Cardiac muscle cell (in vitro differentiated cells and primary cell): ENCODE data around the gene C1QL3. TPM values are rescaled to one million over a fixed set of nuclear protein-coding genes. Genes with fewer than 3 reads are reported as not detected.

Experiments
- DNase-seq, 2 donors: peaks; one replicate each; pipeline versions ENCODE4 v3.0.0 to v3.0.0-alpha.2; 2010 to 2017; ENCODE audit warnings: low read depth in 1 of 2, low spot score in 1 of 2
- H3K27ac ChIP-seq: fragments of 200-600 bp; sonication (generic); 2 replicates; pipeline ENCODE4 v1.5.1; 2016
- H3K27me3 ChIP-seq: fragments of 200-600 bp; sonication (generic); 2 replicates; pipeline ENCODE4 v1.6.0; 2016; ENCODE audit warnings: control low read depth
- H3K36me3 ChIP-seq: fragments of 200-600 bp; sonication (generic); 2 replicates; pipeline ENCODE4 v1.5.1; 2016; ENCODE audit warnings: control low read depth
- H3K4me1 ChIP-seq: fragments of 200-600 bp; sonication (generic); 2 replicates; pipeline ENCODE4 v1.8.1; 2017; ENCODE audit warnings: low read depth, mild to moderate bottlenecking, mixed run types
- H3K4me3 ChIP-seq: fragments of 200-600 bp; sonication (generic); 2 replicates; pipeline ENCODE4 v1.5.1; 2016; ENCODE audit warnings: mild to moderate bottlenecking
- H3K9me3 ChIP-seq: fragments of 200-600 bp; sonication (generic); 2 replicates; pipeline ENCODE4 v1.5.1; 2017; ENCODE audit warnings: low read depth, mild to moderate bottlenecking, control low read depth
- polyA plus RNA-seq: library from polyadenylated mRNA; unstranded; fragments of >200 nt; fragmentation: Nextera tagmentation; extraction: Ambion mirVana; gene quantifications from 2 replicates; pipeline ENCODE4 v1.2.1, GENCODE V29; 2016
- total RNA-seq: library from RNA; depleted of rRNA; stranded (reverse); fragments of >200 nt; gene quantifications from 2 replicates; pipeline ENCODE4 v1.2.3, GENCODE V29; 2016
- TF ChIP-seq, protein P1 (sequence below): IDR thresholded peaks from 2 replicates; pipeline ENCODE4 v1.5.1; 2012; ENCODE audit warnings: low read depth, mild to moderate bottlenecking, low read length

Gene C1QL3
- total RNA-seq (0.35 TPM in 1 of 2 replicates, not detected in the other), polyA plus RNA-seq (0.42 TPM in 1 of 2 replicates, not detected in the other)

DNA sequence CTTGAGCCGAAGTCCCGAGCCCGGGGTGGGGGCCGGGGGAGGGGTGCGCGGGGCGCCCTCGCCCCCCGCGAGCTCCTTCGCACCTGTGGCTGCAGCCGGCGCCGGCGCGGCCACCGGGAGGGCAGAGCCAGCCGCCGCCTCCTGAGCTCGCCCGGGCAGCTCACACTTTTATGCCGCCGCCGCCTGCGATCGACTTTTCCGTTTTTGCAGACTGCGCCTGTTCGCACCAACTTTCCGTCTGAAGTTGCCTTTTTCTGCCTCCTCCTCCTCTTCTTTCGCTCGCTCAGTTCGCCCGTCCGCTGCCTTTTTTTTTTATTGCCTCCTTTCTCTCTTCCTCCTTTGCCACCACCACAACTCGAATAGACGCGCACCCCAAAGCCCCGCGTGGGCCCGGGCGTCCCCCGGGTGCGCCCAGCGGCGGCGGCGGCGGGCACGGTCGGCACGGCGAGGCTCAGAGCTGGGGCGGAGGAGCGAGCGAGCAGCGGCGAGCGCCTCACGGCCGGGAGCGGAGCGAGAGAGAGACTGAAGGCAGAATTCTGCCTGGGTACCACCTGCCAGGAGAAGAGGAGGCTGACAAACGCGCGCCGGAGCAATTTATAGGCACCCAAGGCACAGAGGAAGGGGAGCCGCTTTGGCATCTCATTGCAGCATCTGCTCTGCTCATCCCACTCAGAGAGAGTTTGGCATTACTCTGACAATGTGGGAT is at the start of gene C1QL3:
Gene C1QL3, minus strand, starts transcription at position 569 of the 706 bp plus-strand sequence. CDS start 814 bp downstream, outside the sequence.
- Histone ChIP-seq H3K36me3 (no peaks in the 10 kb centered on the region), H3K27me3 (peaks cover 94% of the 10 kb centered on the region), H3K9me3 (no peaks in the 10 kb centered on the region), H3K4me1 (no peaks in the 10 kb centered on the region), H3K4me3 (peak within 1 kb of the TSS; percentile 54), H3K27ac (no peak within 1 kb of the TSS)
- peak; percentile 39 to 52 for DNase-seq
- TF ChIP-seq, protein P1, sequence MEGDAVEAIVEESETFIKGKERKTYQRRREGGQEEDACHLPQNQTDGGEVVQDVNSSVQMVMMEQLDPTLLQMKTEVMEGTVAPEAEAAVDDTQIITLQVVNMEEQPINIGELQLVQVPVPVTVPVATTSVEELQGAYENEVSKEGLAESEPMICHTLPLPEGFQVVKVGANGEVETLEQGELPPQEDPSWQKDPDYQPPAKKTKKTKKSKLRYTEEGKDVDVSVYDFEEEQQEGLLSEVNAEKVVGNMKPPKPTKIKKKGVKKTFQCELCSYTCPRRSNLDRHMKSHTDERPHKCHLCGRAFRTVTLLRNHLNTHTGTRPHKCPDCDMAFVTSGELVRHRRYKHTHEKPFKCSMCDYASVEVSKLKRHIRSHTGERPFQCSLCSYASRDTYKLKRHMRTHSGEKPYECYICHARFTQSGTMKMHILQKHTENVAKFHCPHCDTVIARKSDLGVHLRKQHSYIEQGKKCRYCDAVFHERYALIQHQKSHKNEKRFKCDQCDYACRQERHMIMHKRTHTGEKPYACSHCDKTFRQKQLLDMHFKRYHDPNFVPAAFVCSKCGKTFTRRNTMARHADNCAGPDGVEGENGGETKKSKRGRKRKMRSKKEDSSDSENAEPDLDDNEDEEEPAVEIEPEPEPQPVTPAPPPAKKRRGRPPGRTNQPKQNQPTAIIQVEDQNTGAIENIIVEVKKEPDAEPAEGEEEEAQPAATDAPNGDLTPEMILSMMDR = no peak

DNA sequence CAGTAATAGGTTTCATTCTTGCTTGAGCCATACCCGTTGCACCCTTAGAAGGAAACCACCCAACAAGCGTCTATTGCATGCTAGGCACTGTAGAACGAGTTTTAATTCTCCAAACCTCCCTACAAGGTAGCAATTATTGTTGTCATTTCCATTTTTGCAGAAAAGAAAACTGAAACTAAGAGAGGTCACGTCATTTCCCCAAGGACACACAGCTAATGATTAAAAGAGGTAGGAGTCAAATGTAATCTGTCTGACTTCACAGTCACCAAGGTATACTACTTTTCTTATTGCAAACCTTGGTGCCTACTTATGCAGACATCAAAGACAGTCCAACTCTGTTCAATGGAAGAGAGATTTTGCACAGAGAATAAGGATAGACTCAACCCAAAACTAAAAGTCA is 49.1 kb upstream of the C1QL3 start:
- Histone ChIP-seq H3K36me3 (no peaks in the 10 kb centered on the region), H3K9me3 (no peaks in the 10 kb centered on the region), H3K27ac (no peak overlapping the region), H3K4me3 (no peak overlapping the region), H3K4me1 (no peaks in the 10 kb centered on the region), H3K27me3 (no peaks in the 10 kb centered on the region)
- TF ChIP-seq, protein P1 = no peak
- no peak for DNase-seq

DNA sequence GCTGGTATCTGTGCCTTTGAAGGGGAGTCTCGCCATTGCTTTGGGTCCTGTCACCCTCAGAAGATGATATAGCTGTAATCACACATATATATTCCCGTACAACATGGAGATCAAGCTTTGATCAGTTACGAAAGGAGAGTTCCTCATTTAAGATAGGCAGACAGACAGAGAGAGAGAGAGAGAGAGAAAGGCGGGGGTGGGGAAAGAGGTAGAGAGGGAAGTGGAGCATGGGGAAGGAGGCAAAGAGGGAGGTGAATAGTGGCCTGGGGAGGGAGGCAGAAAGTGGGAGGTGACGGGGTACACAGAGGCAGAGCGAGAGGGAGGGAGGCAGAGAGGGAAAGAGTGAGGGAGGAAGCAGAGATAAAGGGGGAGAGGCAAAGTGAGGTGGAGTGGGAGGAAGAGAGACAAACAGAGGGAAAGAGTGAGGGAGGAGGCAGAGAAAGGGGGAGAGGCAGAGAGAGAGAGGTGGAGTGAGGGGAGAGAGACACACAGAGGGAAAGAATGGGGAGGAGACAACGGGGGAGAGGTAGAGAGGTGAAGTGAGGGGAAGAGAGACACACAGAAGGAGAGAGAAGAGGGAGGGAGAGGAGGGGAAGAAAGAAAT is 44.6 kb upstream of the C1QL3 start:
- Histone ChIP-seq H3K27me3 (no peaks in the 10 kb centered on the region), H3K4me1 (no peaks in the 10 kb centered on the region), H3K36me3 (no peaks in the 10 kb centered on the region), H3K27ac (no peak overlapping the region), H3K9me3 (no peaks in the 10 kb centered on the region), H3K4me3 (no peak overlapping the region)
- DNase-seq = no peak
- TF ChIP-seq, protein P1 = no peak

DNA sequence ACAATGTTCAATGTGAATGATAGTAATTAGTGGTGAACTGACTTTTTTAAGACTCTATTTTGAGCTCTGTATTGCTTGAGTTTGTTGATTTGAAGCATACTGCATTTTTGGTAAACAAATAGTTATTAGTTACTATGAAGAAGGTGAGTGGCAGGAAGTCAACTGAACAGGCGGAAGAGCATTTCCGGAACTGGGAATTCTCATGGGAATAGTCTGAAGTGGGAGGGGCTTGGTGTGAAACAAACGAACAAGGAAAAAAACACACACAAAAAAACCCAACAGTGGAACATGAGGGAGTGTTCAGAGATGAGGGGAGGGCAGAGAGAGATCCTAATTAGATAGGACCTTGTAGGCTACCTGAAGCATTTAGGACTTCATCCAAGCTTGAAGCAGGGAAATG is 43.9 kb upstream of the C1QL3 start:
- H3K4me1 ChIP-seq = no peaks in the 10 kb centered on the region
- DNase-seq = peak in 1 of 2 donors; percentile 11
- no peak overlapping the region for H3K27ac ChIP-seq
- no peaks in the 10 kb centered on the region for H3K27me3 ChIP-seq
- no peaks in the 10 kb centered on the region for H3K36me3 ChIP-seq
- no peak overlapping the region for H3K4me3 ChIP-seq
- no peaks in the 10 kb centered on the region for H3K9me3 ChIP-seq
- TF ChIP-seq, protein P1 = no peak

DNA sequence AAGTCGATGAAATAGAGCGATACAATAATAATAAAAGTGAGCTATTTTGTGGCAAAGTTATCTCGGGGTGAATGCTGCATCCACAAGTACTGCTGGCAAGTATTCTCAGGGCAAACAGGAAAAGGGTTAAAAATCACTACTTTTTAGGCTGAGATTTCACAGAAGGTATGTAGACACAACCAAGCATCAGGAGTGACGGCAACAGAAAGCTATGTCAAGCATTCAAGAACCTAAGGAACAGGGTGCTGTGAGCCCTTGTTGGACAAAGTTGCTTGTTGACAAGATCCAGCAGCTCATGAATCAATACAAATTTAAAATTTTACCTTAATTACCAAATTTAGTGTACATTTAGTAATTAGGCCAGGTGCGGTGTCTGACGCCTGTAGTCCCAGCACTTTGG is 41.2 kb upstream of the C1QL3 start:
- no peak overlapping the region for H3K4me3 ChIP-seq
- no peaks in the 10 kb centered on the region for H3K36me3 ChIP-seq
- H3K27ac ChIP-seq = no peak overlapping the region
- no peaks in the 10 kb centered on the region for H3K27me3 ChIP-seq
- TF ChIP-seq, protein P1 = no peak
- no peak for DNase-seq
- H3K4me1 ChIP-seq = peaks cover 3% of the 10 kb centered on the region
- no peaks in the 10 kb centered on the region for H3K9me3 ChIP-seq
